Measurements from ENCODE around the gene ISG15. TPM values are rescaled to one million over a fixed set of nuclear protein-coding genes. Genes with fewer than 3 reads are reported as not detected.

ISG15 gene
- total RNA-seq, 2 donors from 2014 or later: 46.6 to 48.4 TPM

DNA sequence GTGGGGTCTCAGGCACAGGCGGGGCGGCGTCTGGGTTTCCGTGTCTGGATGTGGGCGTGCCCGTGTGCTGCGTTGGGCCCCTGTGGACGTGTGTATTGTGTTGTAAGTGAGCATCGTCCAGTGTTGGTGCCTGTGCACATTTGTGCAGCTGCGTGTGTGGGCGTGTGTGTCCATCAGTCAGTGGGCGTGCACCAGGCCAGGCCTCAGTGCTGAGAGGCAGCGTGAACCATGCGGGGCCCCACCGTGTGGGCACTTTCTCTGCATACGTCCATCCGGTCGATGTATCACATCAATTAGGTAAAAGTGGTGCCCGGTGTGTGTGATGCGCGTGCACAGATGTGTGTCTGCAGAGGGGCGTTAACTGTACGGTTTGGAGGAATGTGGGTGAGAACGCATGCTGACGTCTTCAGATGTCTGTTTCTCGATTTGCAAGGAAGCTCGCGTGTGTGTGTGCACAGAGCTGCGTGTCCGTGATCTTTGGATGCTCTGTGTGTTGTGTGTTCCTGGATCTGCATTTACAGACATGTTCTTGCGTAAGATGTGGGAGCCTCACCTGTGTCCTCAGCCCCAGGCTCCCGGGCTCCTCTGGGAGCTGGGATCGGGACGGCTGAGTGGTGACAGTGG, 31.3 kb downstream of the ISG15 start:
- H3K27ac Mint-ChIP-seq: no peak overlapping the region
- H3K27me3 Mint-ChIP-seq (ENCODE audit: insufficient read depth): peaks cover 12% of the 10 kb centered on the region
- H3K27ac ChIP-seq (ENCODE audit: low read depth, low read length): no peak overlapping the region
- no peaks in the 10 kb centered on the region for H3K9me3 Mint-ChIP-seq
- TF ChIP-seq, protein P1, sequence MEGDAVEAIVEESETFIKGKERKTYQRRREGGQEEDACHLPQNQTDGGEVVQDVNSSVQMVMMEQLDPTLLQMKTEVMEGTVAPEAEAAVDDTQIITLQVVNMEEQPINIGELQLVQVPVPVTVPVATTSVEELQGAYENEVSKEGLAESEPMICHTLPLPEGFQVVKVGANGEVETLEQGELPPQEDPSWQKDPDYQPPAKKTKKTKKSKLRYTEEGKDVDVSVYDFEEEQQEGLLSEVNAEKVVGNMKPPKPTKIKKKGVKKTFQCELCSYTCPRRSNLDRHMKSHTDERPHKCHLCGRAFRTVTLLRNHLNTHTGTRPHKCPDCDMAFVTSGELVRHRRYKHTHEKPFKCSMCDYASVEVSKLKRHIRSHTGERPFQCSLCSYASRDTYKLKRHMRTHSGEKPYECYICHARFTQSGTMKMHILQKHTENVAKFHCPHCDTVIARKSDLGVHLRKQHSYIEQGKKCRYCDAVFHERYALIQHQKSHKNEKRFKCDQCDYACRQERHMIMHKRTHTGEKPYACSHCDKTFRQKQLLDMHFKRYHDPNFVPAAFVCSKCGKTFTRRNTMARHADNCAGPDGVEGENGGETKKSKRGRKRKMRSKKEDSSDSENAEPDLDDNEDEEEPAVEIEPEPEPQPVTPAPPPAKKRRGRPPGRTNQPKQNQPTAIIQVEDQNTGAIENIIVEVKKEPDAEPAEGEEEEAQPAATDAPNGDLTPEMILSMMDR (conservative IDR thresholded peaks at IDR 0.05): no peak
- no peak overlapping the region for H3K9ac ChIP-seq (ENCODE audit: extremely low read depth, low read length, poor library complexity, severe bottlenecking)
- H3K36me3 ChIP-seq (ENCODE audit: control insufficient read depth, insufficient read depth, low read length): peaks cover 29% of the 10 kb centered on the region
- no peak for DNase-seq
- H3K36me3 Mint-ChIP-seq (ENCODE audit: low read depth): peaks cover 34% of the 10 kb centered on the region
- 95 to 96% methylated on average over 33 to 34 of the region's 34 CpGs for WGBS, 2 experiments (ENCODE audit: insufficient coverage in 1 of 2, insufficient read length in 1 of 2)
- peaks cover 3% of the 10 kb centered on the region for H3K4me1 Mint-ChIP-seq
- no peaks in the 10 kb centered on the region for H3K4me1 ChIP-seq (ENCODE audit: control insufficient read depth, insufficient read depth, low read length)
- H3K9me3 ChIP-seq (ENCODE audit: control insufficient read depth, low read length): no peaks in the 10 kb centered on the region
- peaks cover 6% of the 10 kb centered on the region for H3K27me3 ChIP-seq (ENCODE audit: control insufficient read depth, insufficient read depth, low read length, poor library complexity, severe bottlenecking)
- H3K4me3 ChIP-seq (ENCODE audit: low read length): no peak overlapping the region
- H3K4me3 Mint-ChIP-seq: no peak overlapping the region

- 95% methylated on average over 21 to 23 of the region's 23 CpGs for whole genome bisulfite sequencing, 2 experiments (ENCODE audit: insufficient coverage in 1 of 2, insufficient read length in 1 of 2)
- DNase-seq: no peak
- TF ChIP-seq, protein P1 (conservative IDR thresholded peaks at IDR 0.05): no peak
- Histone ChIP-seq H3K36me3 (ENCODE audit: control insufficient read depth, insufficient read depth, low read length) (peaks cover 29% of the 10 kb centered on the region), H3K4me3 (ENCODE audit: low read length) (no peak overlapping the region), H3K4me1 (ENCODE audit: control insufficient read depth, insufficient read depth, low read length) (no peaks in the 10 kb centered on the region), H3K9ac (ENCODE audit: extremely low read depth, low read length, poor library complexity, severe bottlenecking) (no peak overlapping the region), H3K27ac (ENCODE audit: low read depth, low read length) (no peak overlapping the region), H3K9me3 (ENCODE audit: control insufficient read depth, low read length) (no peaks in the 10 kb centered on the region), H3K27me3 (ENCODE audit: control insufficient read depth, insufficient read depth, low read length, poor library complexity, severe bottlenecking) (peaks cover under 1% of the 10 kb centered on the region)
- H3K36me3 Mint-ChIP-seq (ENCODE audit: low read depth): peaks cover 36% of the 10 kb centered on the region
- peaks cover 6% of the 10 kb centered on the region for H3K27me3 Mint-ChIP-seq (ENCODE audit: insufficient read depth)
- no peaks in the 10 kb centered on the region for H3K9me3 Mint-ChIP-seq
- no peaks in the 10 kb centered on the region for H3K4me1 Mint-ChIP-seq
- H3K27ac Mint-ChIP-seq: no peak overlapping the region
- no peak overlapping the region for H3K4me3 Mint-ChIP-seq
Observed at GRCh38 chr1:1045129-1045528, 31.8 kb downstream of the ISG15 start.

GRCh38 chr1:1046243-1046642, 32.9 kb downstream of the ISG15 start:
- WGBS, 2 experiments (ENCODE audit: insufficient coverage in 1 of 2, insufficient read length in 1 of 2): 96% methylated on average over 12 to 20 of the region's 20 CpGs
- Mint-ChIP-seq H3K27me3 (ENCODE audit: insufficient read depth) (peaks cover 2% of the 10 kb centered on the region), H3K9me3 (no peaks in the 10 kb centered on the region), H3K36me3 (ENCODE audit: low read depth) (peaks cover 41% of the 10 kb centered on the region), H3K4me1 (no peaks in the 10 kb centered on the region), H3K27ac (no peak overlapping the region), H3K4me3 (no peak overlapping the region)
- no peak overlapping the region for H3K9ac ChIP-seq (ENCODE audit: extremely low read depth, low read length, poor library complexity, severe bottlenecking)
- no peaks in the 10 kb centered on the region for H3K4me1 ChIP-seq (ENCODE audit: control insufficient read depth, insufficient read depth, low read length)
- no peaks in the 10 kb centered on the region for H3K27me3 ChIP-seq (ENCODE audit: control insufficient read depth, insufficient read depth, low read length, poor library complexity, severe bottlenecking)
- TF ChIP-seq, protein P1 (conservative IDR thresholded peaks at IDR 0.05): no peak
- no peaks in the 10 kb centered on the region for H3K9me3 ChIP-seq (ENCODE audit: control insufficient read depth, low read length)
- no peak overlapping the region for H3K4me3 ChIP-seq (ENCODE audit: low read length)
- H3K27ac ChIP-seq (ENCODE audit: low read depth, low read length): no peak overlapping the region
- DNase-seq: no peak
- peaks cover 29% of the 10 kb centered on the region for H3K36me3 ChIP-seq (ENCODE audit: control insufficient read depth, insufficient read depth, low read length)

All from endodermal cell (in vitro differentiated cells).